GM12878 (cell line): ENCODE results near the gene NUDCD2. TPM values are rescaled to one million over a fixed set of nuclear protein-coding genes. Genes with fewer than 3 reads are reported as not detected.

Experiments used
- polyA plus RNA-seq, 11 experiments: library from polyadenylated mRNA; depleted of rRNA in 4 of 11; unstranded in 6 of 11; stranded (reverse) in 5 of 11; fragments of >200 nt; fragmentation: Nextera tagmentation in 4 of 11; fragmentation: Illumina TruSeq in 1 of 11; extraction: Ambion mirVana in 4 of 11; extraction: Trizol in 1 of 11; gene quantifications; 1 replicate in 1 of 11; 2 replicates in 10 of 11; pipeline versions ENCODE4 v1.2.1 to v1.2.3, GENCODE V29; 2011 to 2016; ENCODE audit warnings: inconsistent platforms in 2 of 11, missing spikeins in 2 of 11, low read depth in 1 of 11
- small RNA-seq: library from RNA; depleted of rRNA; stranded (forward); fragments of <200 nt; gene quantifications from one replicate; pipeline ENCODE3, GENCODE V24; 2014
- total RNA-seq, 4 experiments: library from RNA; depleted of rRNA in 3 of 4; stranded (reverse); fragments of >200 nt in 3 of 4; fragmentation: Illumina TruSeq in 1 of 4; extraction: Trizol in 1 of 4; gene quantifications; 2 replicates each; pipeline versions ENCODE4 v1.2.1 to v1.2.3, GENCODE V29; 2013 to 2021

Gene NUDCD2
- total and polyA plus RNA-seq, 10 of the 15 experiments (the other 5 are each of a cell fraction or from before 2014, with no cell fraction given), result 9.1 to 133 (median 24.6) TPM

Small RNA genes within 50 kb of the gene (small RNA-seq; reads per million reads assigned to genes)
- gene AC008723.1, result not detected

Other genes starting within 250 kb of the NUDCD2 start
- 164 and 203 TPM in 2 replicates for gene CCNG1, start 22.5 kb downstream of the NUDCD2 start, total RNA-seq (2014; rRNA removed)
- gene CCNG1, start 22.5 kb downstream of the NUDCD2 start, total RNA-seq (2014; rRNA removed; fragmentation: Illumina TruSeq; extraction: Trizol), result 227 and 241 TPM in 2 replicates
- 182 and 189 TPM in 2 replicates for gene CCNG1, start 22.5 kb downstream of the NUDCD2 start, total RNA-seq (2021)
- 226 and 358 TPM in 2 replicates for gene CCNG1, start 22.5 kb downstream of the NUDCD2 start, polyA plus RNA-seq (2011; rRNA removed)
- 180 and 248 TPM in 2 replicates for gene CCNG1, start 22.5 kb downstream of the NUDCD2 start, polyA plus RNA-seq (2014; fragmentation: Illumina TruSeq; extraction: Trizol)
- gene CCNG1, start 22.5 kb downstream of the NUDCD2 start, polyA plus RNA-seq (2014; fragmentation: Nextera tagmentation; extraction: Ambion mirVana), result 100 to 1,000 TPM; 200 to 274 TPM
- gene CCNG1, start 22.5 kb downstream of the NUDCD2 start, polyA plus RNA-seq (2014; rRNA removed), result 70.4 and 90.1 TPM in 2 replicates
- 100 to 1,000 TPM; 199 to 204 TPM for gene CCNG1, start 22.5 kb downstream of the NUDCD2 start, polyA plus RNA-seq (2016; fragmentation: Nextera tagmentation; extraction: Ambion mirVana)
- gene HMMR, start 530 bp upstream of the NUDCD2 start, total RNA-seq (2014; rRNA removed), result 55.2 and 75.9 TPM in 2 replicates
- gene HMMR, start 530 bp upstream of the NUDCD2 start, total RNA-seq (2014; rRNA removed; fragmentation: Illumina TruSeq; extraction: Trizol), result 96.7 and 101 TPM in 2 replicates
- 52.6 and 59.3 TPM in 2 replicates for gene HMMR, start 530 bp upstream of the NUDCD2 start, total RNA-seq (2021)
- gene HMMR, start 530 bp upstream of the NUDCD2 start, polyA plus RNA-seq (2011; rRNA removed), result 63.9 and 131 TPM in 2 replicates
- gene HMMR, start 530 bp upstream of the NUDCD2 start, polyA plus RNA-seq (2014; fragmentation: Illumina TruSeq; extraction: Trizol), result 93.0 and 111 TPM in 2 replicates
- 10 to 100 TPM; 58.1 to 64.4 TPM for gene HMMR, start 530 bp upstream of the NUDCD2 start, polyA plus RNA-seq (2014; fragmentation: Nextera tagmentation; extraction: Ambion mirVana)
- gene HMMR, start 530 bp upstream of the NUDCD2 start, polyA plus RNA-seq (2014; rRNA removed), result 36.1 and 44.1 TPM in 2 replicates
- 100 to 1,000 TPM; 117 to 122 TPM for gene HMMR, start 530 bp upstream of the NUDCD2 start, polyA plus RNA-seq (2016; fragmentation: Nextera tagmentation; extraction: Ambion mirVana)
- gene MAT2B, start 45.5 kb upstream of the NUDCD2 start, total RNA-seq (2014; rRNA removed), result 43.2 and 53.3 TPM in 2 replicates
- gene MAT2B, start 45.5 kb upstream of the NUDCD2 start, total RNA-seq (2014; rRNA removed; fragmentation: Illumina TruSeq; extraction: Trizol), result 46.4 and 48.5 TPM in 2 replicates
- 48.0 and 49.7 TPM in 2 replicates for gene MAT2B, start 45.5 kb upstream of the NUDCD2 start, total RNA-seq (2021)
- gene MAT2B, start 45.5 kb upstream of the NUDCD2 start, polyA plus RNA-seq (2011; rRNA removed), result 96.8 and 98.5 TPM in 2 replicates
- 61.9 and 75.9 TPM in 2 replicates for gene MAT2B, start 45.5 kb upstream of the NUDCD2 start, polyA plus RNA-seq (2014; fragmentation: Illumina TruSeq; extraction: Trizol)
- 10 to 100 TPM; 65.5 to 77.7 TPM for gene MAT2B, start 45.5 kb upstream of the NUDCD2 start, polyA plus RNA-seq (2014; fragmentation: Nextera tagmentation; extraction: Ambion mirVana)
- gene MAT2B, start 45.5 kb upstream of the NUDCD2 start, polyA plus RNA-seq (2014; rRNA removed), result 37.6 and 46.4 TPM in 2 replicates
- gene MAT2B, start 45.5 kb upstream of the NUDCD2 start, polyA plus RNA-seq (2016; fragmentation: Nextera tagmentation; extraction: Ambion mirVana), result 100 to 1,000 TPM; 119 to 122 TPM